Measurements from ENCODE around the gene DYNLRB1. TPM values are rescaled to one million over a fixed set of nuclear protein-coding genes. Genes with fewer than 3 reads are reported as not detected.

DYNLRB1 gene
- total and polyA plus RNA-seq, 10 of the 15 experiments (the other 5 are each of a cell fraction or from before 2014, with no cell fraction given) = 87.9 to 313 (median 153) TPM

GRCh38 chr20:34549291-34549928 lies 33.2 kb downstream of the DYNLRB1 start:
- H3K79me2 ChIP-seq (ENCODE audit: control insufficient read depth, insufficient read depth, low read length) = no peaks in the 10 kb centered on the region
- no peak overlapping the region for H3K9ac ChIP-seq (ENCODE audit: control insufficient read depth, insufficient read depth, low read length)
- intact Hi-C loops (cut with micrococcal nuclease; ENCODE audit: unreplicated experiment) = no loop called here
- peak; percentile 57; the same call in 2 of the 3 replicates for ATAC-seq
- no peaks in the 10 kb centered on the region for H3K27me3 ChIP-seq (replicated peaks in 1 of 2; ENCODE audit: control insufficient read depth in 2 of 2, insufficient read depth in 2 of 2, low read length in 1 of 2)
- in situ Hi-C loops (cut with MboI) = no loop called here
- TF ChIP-seq FOS (IDR thresholded peaks at IDR 0.05; ENCODE audit: borderline replicate concordance, extremely low read depth, insufficient read length) (no peak), BMI1 (IDR thresholded peaks at IDR 0.05; ENCODE audit: borderline replicate concordance) (peak; percentile 55)
- H2AFZ ChIP-seq (ENCODE audit: control insufficient read depth, low read depth, low read length) = no peak overlapping the region
- POLR2A ChIA-PET = interaction anchor here (0.7 kb wide), 1 partner anchor 27 kb away, joined by 4 read pairs; no protein-coding TSS in a partner anchor
- DNase-seq (ENCODE audit: low read depth, low spot score) = no peak
- H3K4me2 ChIP-seq (ENCODE audit: control insufficient read depth, insufficient read depth) = no peak overlapping the region
- no peaks in the 10 kb centered on the region for H3K36me3 ChIP-seq (ENCODE audit: control insufficient read depth in 2 of 2, insufficient read depth in 2 of 2, low read length in 1 of 2)
- FAIRE-seq = no peak
- no peaks in the 10 kb centered on the region for H3K9me3 ChIP-seq (replicated peaks; ENCODE audit: control insufficient read depth, insufficient read depth, low read length)
- RAD21 ChIA-PET (ENCODE audit: unreplicated experiment) = no interaction called here
- 70% methylated on average over 20 of the region's 20 CpGs for WGBS (ENCODE audit: insufficient coverage, insufficient replicate concordance, low lambda C conversion rate, missing lambda C conversion rate)
- CTCF ChIA-PET = interaction anchor here (0.6 to 1.0 kb wide), 2 partner anchors 11 to 13 kb away, joined by 3 read pairs; no protein-coding TSS in a partner anchor
- no peaks in the 10 kb centered on the region for H3K4me1 ChIP-seq (ENCODE audit: control insufficient read depth, insufficient read depth, low read length)
- no TSS peak for BruUV-seq (replicated peaks)
- SMC1A ChIA-PET (ENCODE audit: uncharacterized antibody, unreplicated experiment) = no interaction called here
- no peaks in the 10 kb centered on the region for H4K20me1 ChIP-seq (ENCODE audit: control insufficient read depth, insufficient read depth)
- no peak overlapping the region for H3K4me3 ChIP-seq
- no peak overlapping the region for H3K27ac ChIP-seq (ENCODE audit: control insufficient read depth, insufficient read depth)

- H3K9me3 ChIP-seq (replicated peaks; ENCODE audit: control insufficient read depth, insufficient read depth, low read length) = no peaks in the 10 kb centered on the region
- ATAC-seq (no peak), DNase-seq (ENCODE audit: low read depth, low spot score) (no peak), FAIRE-seq (no peak)
- ChIA-PET CTCF (interaction anchor here (1.0 kb wide), 1 partner anchor 11 kb away, joined by 3 read pairs; no protein-coding TSS in a partner anchor), SMC1A (ENCODE audit: uncharacterized antibody, unreplicated experiment) (no interaction called here), RAD21 (ENCODE audit: unreplicated experiment) (no interaction called here), POLR2A (no interaction called here)
- in situ Hi-C loops (cut with MboI) (no loop called here), intact Hi-C loops (cut with micrococcal nuclease; ENCODE audit: unreplicated experiment) (no loop called here)
- no TSS peak for BruUV-seq (replicated peaks)
- H3K27ac ChIP-seq (ENCODE audit: control insufficient read depth, insufficient read depth) = no peak overlapping the region
- no peak overlapping the region for H3K4me3 ChIP-seq
- no peak overlapping the region for H3K4me2 ChIP-seq (ENCODE audit: control insufficient read depth, insufficient read depth)
- H3K4me1 ChIP-seq (ENCODE audit: control insufficient read depth, insufficient read depth, low read length) = no peaks in the 10 kb centered on the region
- H3K27me3 ChIP-seq (replicated peaks in 1 of 2; ENCODE audit: control insufficient read depth in 2 of 2, insufficient read depth in 2 of 2, low read length in 1 of 2) = no peaks in the 10 kb centered on the region
- H4K20me1 ChIP-seq (ENCODE audit: control insufficient read depth, insufficient read depth) = no peaks in the 10 kb centered on the region
- H3K36me3 ChIP-seq (ENCODE audit: control insufficient read depth in 2 of 2, insufficient read depth in 2 of 2, low read length in 1 of 2) = no peaks in the 10 kb centered on the region
- WGBS (ENCODE audit: insufficient coverage, insufficient replicate concordance, low lambda C conversion rate, missing lambda C conversion rate) = 77% methylated on average over 13 of the region's 13 CpGs
- no peak overlapping the region for H2AFZ ChIP-seq (ENCODE audit: control insufficient read depth, low read depth, low read length)
- no peaks in the 10 kb centered on the region for H3K79me2 ChIP-seq (ENCODE audit: control insufficient read depth, insufficient read depth, low read length)
- no peak overlapping the region for H3K9ac ChIP-seq (ENCODE audit: control insufficient read depth, insufficient read depth, low read length)
- TF ChIP-seq MTA3 (IDR thresholded peaks at IDR 0.05; ENCODE audit: borderline replicate concordance, low read length) (no peak), BHLHE40 (IDR thresholded peaks at IDR 0.05; ENCODE audit: borderline replicate concordance in 1 of 2, low read depth in 2 of 2, low read length in 1 of 2) (no peak), TAF1 (IDR thresholded peaks at IDR 0.05; ENCODE audit: borderline replicate concordance, low read depth, low read length) (no peak), HDGF (IDR thresholded peaks at IDR 0.05) (no peak), WRNIP1 (IDR thresholded peaks at IDR 0.05; ENCODE audit: borderline replicate concordance, low read depth, low read length) (no peak), BCL3 (IDR thresholded peaks at IDR 0.05; ENCODE audit: borderline replicate concordance, insufficient read depth, low read depth, low read length, poor library complexity, severe bottlenecking) (no peak), MTA2 (IDR thresholded peaks at IDR 0.05; ENCODE audit: low read depth) (no peak), BCL11A (IDR thresholded peaks at IDR 0.05; ENCODE audit: low read depth, low read length) (no peak), SKIL (IDR thresholded peaks at IDR 0.05; ENCODE audit: low read depth, poor library complexity, severe bottlenecking) (no peak), TCF3 (IDR thresholded peaks at IDR 0.05; ENCODE audit: borderline replicate concordance, insufficient read depth, low read depth, low read length) (no peak), RELA (IDR thresholded peaks at IDR 0.05; ENCODE audit: borderline replicate concordance, partially characterized antibody) (no peak)
Measured at GRCh38 chr20:34549929-34550305, 33.7 kb downstream of the DYNLRB1 start.
